COR-L47 (cell line): ENCODE results near the gene ACSL6.

Experiments
- DNase-seq: peaks from one replicate; lab custom pipeline; 2025; lab: John Stamatoyannopoulos, UW

The ACSL6 gene

DNA sequence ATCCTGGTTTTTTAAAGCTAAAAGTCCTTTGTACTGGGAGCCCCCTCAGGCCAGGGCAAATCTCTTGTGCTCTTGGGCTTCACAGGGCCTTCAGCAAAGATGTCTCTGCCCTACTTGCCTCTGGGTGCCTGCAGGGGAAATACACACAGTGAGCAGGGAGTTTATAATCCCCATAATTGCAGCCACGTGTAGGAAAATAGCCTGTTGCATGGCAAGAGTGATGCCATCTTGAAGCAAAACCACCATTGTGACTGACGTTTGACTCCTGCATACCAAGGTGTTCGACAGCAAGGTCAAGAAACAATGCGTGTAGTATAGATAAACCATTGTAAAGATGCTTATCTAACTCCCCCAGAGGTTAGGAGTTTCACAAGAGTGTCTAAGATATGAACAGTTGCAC, 37.6 kb upstream of the ACSL6 start:
- no peak for DNase-seq

DNA sequence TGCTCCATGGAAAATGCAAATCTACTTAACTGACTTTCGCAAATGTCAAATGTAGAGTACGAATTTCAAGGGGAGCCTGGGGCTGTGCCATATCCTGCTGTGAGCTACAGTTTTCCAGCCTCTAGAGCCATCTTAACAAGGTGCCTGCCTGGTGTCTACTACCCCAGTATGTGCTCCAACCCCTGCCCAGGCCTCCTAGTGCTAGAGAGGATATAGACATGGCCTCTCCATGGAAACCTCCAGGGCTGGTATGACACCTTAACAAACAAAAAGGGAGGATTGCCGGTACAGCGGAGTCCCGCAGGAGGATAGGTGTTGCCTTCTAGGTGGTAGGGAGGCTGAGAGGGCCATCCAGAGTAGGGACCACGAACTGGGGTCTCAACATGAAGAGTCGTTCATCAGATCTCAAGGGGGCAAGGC, 35.4 kb upstream of the ACSL6 start:
- no peak for DNase-seq

DNA sequence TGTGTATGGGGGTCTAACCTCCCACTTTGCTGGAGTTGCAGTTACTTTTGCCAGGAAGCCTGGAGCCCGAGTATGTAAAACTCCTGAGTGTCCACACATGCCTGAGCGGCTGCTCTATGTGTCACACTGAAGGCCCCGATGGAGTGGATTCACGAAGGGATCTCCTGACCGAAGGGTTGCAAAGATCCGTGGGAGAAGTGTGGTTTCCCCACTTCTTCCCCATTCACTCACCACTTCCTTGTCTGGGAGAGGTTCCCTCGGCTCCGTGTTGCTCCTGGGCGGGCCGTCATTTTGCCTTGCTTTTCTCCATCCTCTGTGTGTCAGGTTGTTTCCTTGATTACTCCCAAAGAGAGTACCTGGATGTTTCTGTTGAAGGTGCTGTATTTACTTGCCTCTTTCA, 32.7 kb upstream of the ACSL6 start:
- no peak for DNase-seq

DNA sequence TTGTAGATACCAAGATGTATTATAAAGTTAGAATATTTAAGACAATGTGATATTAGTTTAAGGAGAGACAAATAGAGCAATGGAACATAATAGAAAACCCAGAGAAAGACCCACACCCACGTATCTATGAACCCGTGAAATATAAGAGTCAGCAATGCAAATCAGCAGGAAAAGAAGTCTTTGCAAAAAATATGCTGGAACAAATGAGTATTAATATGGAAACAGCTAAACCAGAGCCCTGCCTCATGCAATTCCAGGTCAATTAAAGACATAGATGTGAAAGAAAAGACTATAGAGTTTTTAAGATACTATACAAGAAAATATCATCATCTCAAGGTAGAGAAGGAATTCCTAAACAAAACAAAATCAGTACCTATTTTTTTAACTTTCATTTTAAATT, 25.9 kb upstream of the ACSL6 start:
- no peak for DNase-seq

DNA sequence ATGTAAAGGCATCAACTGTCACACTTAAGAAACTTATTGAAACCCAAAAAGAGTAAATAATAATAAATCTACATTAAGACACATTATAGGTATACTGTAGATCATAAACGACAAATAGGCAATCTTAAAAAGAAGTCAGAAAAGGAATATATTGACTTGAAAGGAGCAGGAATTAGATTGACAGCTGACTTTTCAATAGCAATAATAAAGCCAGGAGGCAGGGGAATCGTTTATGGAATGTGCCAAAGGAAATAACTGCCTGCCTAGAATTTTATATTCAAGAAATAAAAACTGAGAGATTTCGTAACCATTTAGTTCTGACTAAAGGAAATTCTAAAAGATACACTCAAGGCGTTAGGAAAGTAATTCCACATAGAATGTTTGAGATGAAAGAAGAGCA, 21.7 kb upstream of the ACSL6 start:
- no peak for DNase-seq

DNA sequence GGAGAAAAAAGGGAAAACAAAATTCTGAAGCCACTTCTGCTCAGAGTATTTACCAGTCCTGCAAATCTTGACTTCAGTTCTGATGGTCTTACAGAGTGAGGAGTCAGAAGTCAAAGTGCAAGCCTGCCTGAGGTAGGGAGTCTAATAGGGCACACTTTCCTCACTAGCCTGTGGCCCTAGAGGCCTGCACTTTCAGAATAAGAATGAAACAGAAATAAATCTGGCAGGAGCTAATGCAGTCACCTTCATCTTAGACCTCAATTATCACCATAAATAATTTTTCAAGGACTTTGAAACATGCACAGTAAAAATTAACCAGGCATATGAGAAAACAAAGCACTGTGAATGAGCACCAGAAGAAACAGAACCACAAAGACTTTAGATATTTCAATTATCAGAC, 20.7 kb upstream of the ACSL6 start:
- no peak for DNase-seq

DNA sequence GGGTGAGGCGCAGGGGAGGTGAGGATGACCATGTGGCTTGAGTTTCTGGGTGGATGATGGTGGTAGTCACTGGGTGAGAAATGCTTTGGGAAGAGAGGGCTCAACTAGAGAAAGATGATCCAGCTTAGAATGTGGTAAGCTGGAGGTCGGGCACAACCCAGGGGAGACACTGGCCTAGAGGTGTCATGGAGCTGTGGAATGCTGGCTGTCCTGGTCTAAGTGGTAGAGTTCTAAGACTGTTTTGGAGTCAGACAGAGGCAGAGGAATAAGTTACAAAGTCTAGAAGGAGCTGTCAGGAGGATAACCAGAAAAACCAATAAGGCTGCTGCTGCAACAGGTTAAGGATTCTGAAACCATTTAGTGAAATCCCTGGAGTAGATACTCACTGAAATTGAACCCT, 19.2 kb upstream of the ACSL6 start:
- DNase-seq = no peak

DNA sequence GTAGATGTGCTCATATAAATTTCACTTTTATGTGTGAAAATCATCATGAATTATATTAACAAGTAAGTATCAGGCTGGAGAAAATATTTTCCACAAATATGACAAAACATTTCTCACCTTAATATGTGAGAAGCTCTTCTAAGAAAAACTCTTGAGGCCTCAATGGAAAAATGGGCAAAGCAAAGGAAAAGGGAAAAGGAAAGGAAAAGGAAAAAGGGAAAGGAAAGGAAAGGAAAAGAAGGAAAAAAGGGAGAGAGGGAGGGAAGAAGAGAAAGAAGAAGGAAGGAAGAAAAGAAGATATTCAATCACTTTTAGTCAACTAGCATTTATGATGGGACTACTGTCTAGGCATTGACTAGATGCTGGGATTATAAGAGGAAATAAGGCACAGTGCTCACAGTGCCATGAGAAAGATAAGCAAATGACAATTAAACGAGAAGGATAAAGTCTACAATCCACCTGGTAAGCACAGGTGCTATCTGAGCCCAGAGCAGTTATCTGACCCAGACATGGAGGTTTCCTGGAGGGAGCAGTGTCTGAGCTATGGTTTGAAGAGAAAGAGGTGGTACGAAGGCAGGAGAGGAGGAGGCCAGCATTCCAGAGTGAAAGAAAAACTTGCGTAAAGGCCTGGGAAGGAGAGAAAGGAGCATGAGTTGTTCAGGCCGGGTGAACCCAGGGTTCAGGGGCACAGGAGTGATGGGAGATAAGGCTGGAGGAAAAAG, 18.3 kb upstream of the ACSL6 start:
- no peak for DNase-seq

DNA sequence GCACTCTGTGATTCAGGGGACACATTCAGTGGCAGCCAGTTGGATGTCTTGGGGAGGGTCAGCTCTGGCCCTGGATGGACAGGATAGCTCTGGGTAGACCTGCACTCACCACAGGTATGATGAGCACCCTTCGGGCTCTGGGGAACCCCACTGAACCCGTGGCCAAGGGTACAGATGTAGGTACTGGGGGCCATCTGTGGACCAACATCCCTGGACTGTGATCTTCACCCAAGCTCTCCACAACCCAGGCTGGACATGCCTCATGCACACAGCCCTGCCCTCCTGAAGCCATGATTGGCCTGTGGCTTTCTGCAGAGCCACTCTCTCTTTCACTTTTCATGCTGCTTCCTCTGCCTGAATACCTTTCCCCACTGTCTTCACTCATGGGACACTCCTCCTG, 15.6 kb upstream of the ACSL6 start:
- DNase-seq = no peak

DNA sequence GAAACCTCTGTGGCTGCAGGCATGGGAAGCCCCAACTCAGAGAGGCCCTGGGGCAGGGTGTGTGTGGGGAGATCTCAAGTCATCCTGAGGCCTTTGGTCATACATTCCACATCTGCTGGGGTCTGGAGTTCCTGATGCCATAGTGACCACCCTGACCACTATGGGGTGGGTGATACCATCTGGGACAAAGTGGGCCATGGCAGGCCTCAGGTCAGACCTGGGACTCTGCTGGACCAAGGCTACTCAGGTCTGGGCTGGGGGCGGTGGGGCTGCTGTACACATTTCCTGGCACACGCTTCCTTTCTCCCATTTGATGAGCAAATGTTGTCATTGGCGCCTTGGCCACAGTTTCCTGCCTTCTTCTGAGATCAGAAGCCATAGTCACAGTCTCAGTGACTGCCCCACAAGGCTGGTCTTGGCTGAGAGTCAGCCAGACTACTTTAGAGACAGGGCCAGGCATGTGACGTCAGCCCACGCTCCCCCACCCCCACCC, 15.1 kb upstream of the ACSL6 start:
- no peak for DNase-seq

DNA sequence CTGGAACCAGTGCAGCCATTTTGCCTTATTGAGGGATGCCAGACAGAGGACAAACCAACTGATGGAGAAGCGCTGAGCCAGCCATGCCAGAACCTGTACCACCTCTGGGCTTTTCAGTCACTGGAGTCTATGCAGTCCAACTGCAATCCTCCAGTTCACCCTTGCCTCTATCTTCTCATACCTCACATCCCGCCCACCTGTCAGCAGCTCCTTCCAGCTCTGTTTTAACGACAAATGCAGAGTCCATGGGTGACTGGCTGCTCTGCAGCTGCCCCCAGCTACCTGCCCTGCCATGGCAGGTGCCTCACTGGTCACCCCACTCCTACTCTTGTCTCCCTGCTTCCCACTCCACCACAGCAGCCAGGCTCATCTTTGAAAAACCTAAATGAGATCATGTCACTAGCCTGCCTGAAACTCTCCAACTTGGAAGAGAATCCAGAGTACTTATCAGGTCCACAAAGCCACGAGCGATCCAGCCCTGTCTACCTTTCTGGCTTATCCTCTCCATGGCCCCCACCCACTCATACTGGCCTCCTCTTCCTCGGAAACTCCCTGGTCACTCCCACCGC, 14.0 kb upstream of the ACSL6 start:
- DNase-seq = no peak

DNA sequence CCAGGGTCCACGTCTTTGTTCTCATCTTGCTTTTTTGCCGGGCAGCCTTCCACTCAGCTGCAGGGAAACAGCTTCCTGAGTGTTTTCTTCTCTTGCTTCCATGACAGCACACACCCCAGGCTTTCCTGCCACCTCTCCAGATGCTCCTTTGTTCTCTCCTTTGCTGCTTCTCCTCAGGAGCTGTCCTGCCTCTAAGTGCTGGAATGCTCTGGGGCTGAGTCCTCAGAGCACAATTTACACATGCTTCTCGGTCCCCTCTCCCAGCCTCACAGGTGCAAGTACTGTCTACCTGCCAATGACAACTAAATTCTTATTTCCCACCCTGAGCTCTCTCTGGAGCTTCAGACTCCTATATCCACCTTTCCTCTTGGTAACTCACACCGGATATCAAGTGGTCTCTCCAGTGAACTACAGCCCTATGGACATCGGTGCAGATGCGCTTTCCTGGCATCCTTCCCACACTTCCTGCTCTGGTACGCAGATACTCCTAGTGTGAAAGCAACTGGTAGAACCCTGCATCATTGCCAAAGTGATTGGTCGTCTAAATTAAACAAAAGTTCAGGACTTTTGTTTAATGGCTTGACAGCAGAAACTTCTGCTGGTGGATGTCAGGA, 13.4 kb upstream of the ACSL6 start:
- DNase-seq = no peak

DNA sequence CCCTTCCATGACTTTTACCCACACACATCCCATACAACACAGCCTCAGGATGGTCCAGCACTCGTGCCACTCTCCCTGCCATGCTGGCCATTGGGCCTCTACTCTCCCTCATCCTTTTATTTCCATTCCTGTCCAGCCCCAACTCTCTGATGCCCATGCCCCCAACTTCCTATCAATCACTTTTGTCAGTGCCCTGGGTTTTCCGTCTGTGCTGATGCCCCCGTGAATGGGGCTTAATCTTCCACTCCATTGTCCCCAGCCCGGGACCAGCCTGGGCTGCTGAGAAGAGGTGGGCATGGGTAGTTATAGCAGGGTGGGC, 12.6 kb upstream of the ACSL6 start:
- no peak for DNase-seq

DNA sequence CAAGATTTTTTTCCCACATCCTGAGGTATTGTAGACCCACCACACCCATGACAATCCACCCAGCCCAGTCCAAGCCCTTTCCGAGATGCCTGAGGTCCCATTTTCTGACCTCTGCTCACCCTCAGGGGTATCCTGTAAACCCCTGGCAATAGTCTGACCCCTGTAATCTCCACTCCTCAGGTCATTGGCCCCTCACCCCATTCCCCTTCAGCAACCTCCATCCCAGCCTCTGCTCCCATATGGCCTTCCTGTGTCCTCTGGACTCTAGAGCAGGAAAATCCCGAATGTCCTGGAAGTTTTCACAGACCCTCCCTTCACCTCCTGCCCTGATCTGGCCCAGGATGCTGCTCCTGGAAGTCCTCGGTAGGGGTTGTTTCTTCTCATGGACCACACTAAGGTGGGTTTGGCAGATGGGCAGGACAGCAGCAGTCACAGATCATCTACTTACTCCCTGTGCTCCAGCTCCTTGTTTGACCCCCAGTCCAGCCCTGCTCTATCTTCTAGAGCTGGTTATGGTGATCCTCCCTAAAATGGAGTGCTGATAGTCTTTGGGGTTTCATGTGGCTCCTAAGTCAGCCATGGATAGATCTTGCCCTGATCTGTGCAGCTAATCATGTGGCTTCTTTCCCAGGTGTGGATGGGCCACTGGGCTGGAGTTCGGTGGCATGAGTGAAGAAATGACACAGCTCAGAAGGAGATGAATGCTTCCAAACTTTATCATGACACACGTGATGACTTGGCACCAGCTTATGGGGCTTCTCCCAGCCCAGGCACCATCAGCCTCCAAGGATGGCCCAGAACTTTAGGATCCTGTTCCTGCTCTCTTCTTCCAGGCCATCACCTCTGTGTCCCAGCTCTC, 12.0 kb upstream of the ACSL6 start:
- no peak for DNase-seq

DNA sequence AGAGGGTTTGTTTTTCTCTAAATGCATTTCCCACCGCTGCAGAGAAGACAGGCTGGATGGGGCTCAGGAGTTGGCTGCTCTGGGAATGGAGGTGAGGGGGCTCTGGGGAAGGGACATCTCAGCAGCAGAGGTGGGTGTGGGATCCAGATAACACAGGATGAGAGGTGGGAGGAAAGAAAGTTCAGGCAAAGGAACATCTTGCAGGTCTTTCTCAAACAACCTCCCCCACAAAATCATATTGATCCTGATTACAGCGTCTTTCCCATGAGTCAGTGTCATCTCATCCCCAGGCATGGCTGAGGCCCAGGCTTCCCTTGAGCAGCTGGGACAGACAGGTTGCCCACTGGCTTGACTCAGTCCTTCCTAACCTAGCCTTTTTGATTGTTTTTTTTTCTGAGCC, 11.3 kb upstream of the ACSL6 start:
- DNase-seq = no peak

DNA sequence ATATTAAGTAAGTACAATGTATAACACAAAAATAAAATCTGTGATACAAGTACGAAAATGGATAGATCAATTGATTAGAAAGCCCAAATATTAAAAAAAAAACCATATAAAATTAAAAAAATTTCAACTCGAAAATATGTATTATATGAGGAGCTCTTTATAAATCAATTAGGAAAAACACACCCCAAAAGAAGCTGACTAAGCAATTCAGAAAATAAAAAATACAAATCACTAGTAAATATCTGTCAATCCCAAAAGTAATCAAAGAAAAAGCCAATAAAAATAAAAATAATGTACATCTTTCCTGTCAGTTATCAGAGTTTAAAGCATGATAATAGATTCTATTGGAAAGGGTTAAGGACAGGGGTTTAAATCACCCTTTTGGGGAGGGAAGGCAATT, 10.2 kb upstream of the ACSL6 start:
- DNase-seq = no peak

DNA sequence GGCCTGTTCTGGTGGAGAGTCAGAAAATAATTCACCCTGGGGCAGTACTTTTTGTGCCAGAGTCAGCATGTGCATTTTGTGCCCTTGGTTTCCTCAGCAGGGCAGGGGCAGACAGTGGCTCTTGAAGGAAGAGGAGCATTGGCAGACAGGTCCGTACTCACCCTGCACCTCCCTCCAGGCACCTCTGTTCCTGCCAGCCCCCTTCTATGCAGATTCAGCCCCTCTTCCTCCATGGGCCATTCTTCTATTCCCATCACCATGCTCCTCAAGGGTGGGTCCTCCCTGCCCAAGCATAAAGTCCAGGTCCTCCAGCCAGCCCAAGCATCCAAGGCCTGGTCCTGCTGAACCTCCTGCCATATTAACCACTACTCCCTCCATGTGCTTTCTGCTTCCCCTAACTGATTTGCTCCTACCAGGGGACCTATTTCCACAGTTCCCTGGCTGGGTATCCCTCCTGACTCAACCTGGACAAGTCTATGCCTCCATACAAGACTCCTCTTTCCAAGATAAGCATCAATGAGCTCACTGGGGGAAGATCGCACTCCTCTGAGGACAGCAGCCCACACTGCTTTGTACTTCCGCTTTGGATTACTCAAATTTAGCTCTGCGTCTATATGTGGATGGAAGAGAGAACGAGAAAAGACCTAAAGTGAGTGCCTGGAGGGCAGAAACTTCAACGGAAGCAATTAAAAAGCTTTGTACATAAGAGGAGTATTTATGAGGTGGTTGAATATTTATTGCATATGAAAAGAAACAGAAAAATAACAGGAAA, 9.3 kb upstream of the ACSL6 start:
- DNase-seq = no peak

DNA sequence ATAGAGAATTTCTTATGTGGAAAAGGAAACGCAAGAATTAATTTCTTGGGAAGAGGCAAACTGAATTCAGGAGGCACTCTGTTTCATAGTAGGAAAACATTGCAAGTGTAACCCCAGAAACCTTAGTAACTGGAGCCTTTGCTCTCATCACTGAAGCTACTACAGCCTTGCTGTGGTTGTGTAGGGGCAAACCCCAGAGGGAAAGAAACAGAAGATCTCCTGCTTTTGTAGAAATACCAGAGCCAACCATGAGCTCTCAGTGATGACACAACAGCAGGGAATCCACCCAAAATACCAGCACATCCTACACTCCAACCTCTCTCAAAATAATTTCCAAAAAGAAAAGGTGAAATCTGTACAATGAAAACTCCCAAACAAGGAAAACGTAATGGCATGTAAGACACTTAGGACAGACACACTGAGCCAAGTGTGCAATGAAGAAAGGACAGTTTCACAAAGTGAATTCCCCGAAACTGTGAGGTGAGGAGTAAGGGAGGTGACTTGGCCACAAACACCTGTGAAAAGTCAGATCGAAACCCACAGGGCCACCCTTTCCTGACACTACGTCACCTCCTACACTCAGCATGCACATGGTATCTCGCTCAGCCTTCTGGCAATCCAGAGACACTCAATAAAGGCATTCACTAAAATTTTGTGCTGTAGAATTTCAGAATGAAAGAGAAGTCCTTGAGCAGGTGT, 8.5 kb upstream of the ACSL6 start:
- DNase-seq = no peak

DNA sequence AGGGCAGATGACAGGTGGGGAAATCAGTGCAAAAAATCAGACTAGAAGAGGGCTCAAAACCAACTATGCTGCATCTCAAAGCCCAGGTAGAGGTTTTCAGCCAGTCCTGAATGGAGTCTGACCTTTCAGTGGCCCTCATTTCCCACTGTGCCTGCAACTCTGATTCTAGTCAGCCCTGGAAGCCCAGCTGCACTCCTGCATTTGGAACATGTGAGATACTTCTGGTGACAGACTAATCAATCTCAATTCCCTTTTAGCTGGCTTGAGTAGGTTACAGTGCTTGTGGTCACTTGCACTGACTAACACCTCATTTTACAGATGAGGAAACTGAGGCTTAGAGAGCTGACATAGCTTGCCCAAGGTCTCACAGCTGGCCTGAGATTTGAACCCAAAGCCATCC, 7.9 kb upstream of the ACSL6 start:
- DNase-seq = no peak

DNA sequence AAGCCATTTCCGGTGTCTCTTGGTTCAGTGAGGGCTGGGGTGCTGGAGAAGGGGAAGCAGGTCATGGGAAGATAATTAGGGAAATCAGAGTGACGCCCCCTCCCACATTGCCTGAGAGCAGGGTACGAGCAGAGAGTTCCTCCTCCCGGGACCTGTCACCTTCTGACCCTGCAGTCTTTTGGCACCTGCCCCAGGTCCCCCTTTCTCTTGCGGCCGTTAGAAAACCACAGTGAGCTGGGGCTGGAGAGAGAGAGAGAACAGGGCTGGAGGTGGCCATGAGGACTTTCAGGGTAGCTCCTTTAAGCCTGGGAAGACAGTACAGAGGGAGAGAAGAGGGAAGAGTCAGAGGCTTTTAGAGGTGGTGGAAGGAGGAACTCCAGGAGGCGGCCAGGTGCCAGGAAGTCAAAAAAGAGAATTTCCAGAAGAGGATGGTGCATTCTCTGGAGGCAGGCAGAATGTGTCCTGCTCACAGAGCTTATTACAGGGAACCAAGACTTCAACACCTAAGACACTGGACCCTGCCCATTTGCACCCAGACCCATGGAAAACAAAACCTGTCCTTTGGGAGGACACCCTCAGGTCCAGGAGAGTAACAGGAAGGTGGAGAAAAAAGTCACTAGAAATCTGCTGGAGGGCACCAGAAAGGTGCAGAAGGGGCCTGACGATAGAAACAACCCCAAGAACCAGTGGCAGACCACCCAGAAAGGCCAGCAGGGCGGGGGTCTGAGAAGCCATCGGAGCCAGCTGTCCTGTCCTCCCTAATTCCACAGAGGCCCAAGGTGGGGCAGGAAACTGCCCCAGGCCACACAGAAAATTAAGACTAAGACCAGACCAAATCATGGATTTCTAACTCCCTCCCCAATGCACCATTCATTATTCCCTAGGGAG, 6.5 kb upstream of the ACSL6 start:
- no peak for DNase-seq
